Rectal smooth muscle tissue (tissue), 1 donor: ENCODE results near the gene ASB17.
"Not testable (repeated sequence)": the region's sequence is repeated elsewhere in the genome, so short reads cannot be mapped to it uniquely, and the experiment has no call there.

Experiments
- H3K27ac ChIP-seq: one replicate; pipeline ENCODE4 v1.7.0; 2013; ENCODE audit warnings: low read depth, low read length, inconsistent platforms
- H3K27me3 ChIP-seq: one replicate; pipeline ENCODE4 v1.7.0; 2013; ENCODE audit warnings: low read length; ENCODE audit not compliant: control insufficient read depth, insufficient read depth
- H3K36me3 ChIP-seq: one replicate; pipeline ENCODE4 v1.7.0; 2013; ENCODE audit warnings: low read length; ENCODE audit not compliant: control insufficient read depth, insufficient read depth
- H3K4me1 ChIP-seq: one replicate; pipeline ENCODE4 v1.7.0; 2013; ENCODE audit warnings: low read length; ENCODE audit not compliant: control insufficient read depth, insufficient read depth
- H3K4me3 ChIP-seq: one replicate; pipeline ENCODE4 v1.7.0; 2013; ENCODE audit warnings: low read length
- H3K9ac ChIP-seq: one replicate; pipeline ENCODE4 v1.7.0; 2013; ENCODE audit warnings: low read length

Gene ASB17, protein sequence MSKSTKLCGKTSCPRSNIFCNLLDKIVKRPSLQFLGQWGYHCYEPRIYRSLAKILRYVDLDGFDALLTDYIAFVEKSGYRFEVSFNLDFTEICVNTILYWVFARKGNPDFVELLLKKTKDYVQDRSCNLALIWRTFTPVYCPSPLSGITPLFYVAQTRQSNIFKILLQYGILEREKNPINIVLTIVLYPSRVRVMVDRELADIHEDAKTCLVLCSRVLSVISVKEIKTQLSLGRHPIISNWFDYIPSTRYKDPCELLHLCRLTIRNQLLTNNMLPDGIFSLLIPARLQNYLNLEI

DNA sequence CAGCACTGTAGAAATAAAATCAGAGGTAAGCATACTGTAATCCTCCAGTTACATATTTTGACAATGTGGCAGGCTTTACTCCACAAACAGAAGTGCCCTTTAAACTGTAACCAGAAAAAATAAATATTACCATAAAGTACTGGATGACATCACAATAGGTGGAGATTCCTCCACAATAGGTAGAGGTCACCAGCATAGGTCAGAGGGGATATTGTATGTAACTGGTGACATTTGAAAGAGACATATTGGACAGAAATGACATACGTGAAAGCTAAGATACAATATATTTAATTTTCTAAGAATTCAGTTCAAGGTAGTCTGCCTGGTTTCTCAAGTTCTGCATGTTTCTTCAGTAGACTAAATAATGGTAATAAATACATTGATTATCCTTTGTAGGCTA, at the start of gene ASB17:
ASB17 (minus strand) TSS at position 101 of the 400 bp plus-strand sequence. CDS start 113 bp downstream, outside the sequence.
- H3K36me3 ChIP-seq: no peaks in the 10 kb centered on the region
- H3K27me3 ChIP-seq: no peaks in the 10 kb centered on the region

DNA sequence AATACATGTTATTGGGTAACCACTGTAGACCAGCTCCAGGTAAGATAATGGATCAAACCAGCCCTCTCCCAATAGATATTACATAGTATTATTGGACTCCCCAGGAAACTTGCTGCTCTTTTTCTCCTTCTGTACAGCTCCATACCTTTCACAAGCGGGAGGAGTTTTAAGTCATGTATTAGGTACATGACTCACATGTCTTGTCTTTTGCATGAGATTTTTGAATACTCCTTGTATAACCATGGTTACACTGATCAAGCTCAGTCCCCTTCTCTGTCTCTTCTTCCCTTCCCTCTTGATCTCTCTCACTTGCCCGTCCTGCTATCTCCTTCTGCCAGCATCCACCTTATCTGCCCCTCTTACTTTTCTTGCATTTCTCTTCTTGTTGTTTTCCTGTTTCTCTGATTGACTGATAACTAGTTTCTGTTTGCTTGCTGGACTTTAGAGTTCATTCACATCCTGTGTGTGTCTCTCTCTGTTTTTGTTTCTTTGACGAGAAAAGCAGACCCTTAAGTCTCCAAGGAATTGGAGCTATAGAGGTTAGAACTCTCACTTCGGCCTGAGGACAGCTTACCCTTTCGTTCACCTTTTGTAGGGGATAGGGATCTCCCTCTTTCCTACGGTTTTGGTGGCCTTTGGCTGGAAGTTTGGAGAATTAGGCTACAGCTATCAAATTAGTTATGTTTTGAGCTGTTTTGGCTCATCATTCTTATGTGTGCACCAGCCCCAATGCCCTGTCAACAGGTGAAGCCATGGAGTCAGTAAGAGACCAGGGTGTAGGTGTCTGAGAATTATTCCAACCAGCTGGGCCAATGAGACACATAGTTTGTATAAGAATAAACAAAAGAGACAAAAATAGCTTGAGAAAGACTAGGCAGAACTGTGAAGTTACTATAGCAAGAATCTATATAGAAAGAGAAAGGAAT, 49.0 kb upstream of the ASB17 start:
- no peaks in the 10 kb centered on the region for H3K27me3 ChIP-seq
- H3K4me1 ChIP-seq: no peaks in the 10 kb centered on the region
- no peak overlapping the region for H3K27ac ChIP-seq
- no peaks in the 10 kb centered on the region for H3K36me3 ChIP-seq
- H3K9ac ChIP-seq: no peak overlapping the region
- no peak overlapping the region for H3K4me3 ChIP-seq

More for the DNA sequence above, at the start of gene ASB17:
- Histone ChIP-seq H3K4me3 (no peak within 1 kb of the TSS), H3K4me1 (no peaks in the 10 kb centered on the region), H3K27ac (no peak within 1 kb of the TSS), H3K9ac (no peak within 1 kb of the TSS)

DNA sequence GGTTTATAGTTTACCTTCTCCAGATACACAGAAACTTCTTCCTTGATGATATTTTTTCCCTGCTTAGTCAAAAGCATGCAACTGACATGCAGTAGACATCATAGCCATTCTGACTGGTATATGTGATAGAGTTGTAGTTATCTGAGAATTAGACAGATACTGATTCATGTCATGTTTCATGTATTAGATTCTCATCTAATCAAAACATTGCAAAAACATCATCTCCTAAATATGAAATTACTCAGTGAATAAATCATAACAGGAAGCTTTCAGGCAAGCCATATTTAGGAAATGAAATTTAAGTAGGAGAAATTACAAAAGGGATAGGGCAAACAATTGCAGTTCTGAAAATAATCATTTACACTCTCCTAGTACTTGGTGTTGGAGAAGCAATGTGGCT, 38.4 kb upstream of the ASB17 start:
- no peaks in the 10 kb centered on the region for H3K27me3 ChIP-seq
- no peaks in the 10 kb centered on the region for H3K4me1 ChIP-seq
- H3K9ac ChIP-seq: no peak overlapping the region
- H3K4me3 ChIP-seq: no peak overlapping the region
- no peaks in the 10 kb centered on the region for H3K36me3 ChIP-seq
- no peak overlapping the region for H3K27ac ChIP-seq

DNA sequence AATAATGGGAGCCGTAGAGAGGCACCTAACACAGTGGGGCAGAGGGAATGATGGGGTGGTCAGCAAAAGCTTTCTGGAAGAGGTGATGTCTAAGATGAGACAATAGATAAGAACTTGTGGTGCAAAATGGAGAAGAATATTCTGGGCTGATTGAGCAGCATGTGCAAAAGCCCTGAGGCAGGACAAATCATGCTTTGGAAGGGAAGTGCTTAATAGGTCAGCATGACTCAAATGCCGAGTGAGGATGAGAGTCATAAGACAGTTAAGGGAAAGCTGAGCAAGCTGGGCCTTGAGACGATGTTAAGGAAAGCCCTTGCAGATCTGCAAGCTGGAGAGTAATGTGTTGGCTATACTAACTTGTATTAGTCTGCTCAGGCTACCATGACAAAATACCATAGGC, 37.3 kb upstream of the ASB17 start:
- Histone ChIP-seq H3K4me1 (no peaks in the 10 kb centered on the region), H3K36me3 (no peaks in the 10 kb centered on the region), H3K27ac (no peak overlapping the region), H3K4me3 (no peak overlapping the region), H3K27me3 (no peaks in the 10 kb centered on the region), H3K9ac (no peak overlapping the region)

DNA sequence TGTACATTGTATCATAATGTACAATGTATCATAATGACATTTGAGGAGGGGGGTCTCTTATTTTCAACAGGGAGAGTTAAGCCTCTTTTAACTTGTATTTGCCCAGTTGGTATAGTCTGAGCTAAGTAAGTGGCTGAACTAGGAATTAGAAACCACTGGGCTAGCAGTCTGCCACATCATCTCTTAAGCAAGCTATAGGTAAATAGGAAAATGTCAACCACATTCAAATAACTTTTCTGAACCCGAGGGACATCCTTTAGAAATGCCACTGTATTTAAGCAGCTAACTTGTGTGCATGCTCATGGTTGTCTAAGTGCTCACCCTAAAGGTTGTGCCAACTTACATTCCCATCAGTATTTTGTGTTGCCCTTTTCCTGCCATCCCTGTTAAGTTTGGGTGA, 35.5 kb upstream of the ASB17 start:
- Histone ChIP-seq H3K36me3 (no peaks in the 10 kb centered on the region), H3K27me3 (no peaks in the 10 kb centered on the region), H3K4me3 (no peak overlapping the region), H3K4me1 (no peaks in the 10 kb centered on the region), H3K9ac (no peak overlapping the region), H3K27ac (no peak overlapping the region)

DNA sequence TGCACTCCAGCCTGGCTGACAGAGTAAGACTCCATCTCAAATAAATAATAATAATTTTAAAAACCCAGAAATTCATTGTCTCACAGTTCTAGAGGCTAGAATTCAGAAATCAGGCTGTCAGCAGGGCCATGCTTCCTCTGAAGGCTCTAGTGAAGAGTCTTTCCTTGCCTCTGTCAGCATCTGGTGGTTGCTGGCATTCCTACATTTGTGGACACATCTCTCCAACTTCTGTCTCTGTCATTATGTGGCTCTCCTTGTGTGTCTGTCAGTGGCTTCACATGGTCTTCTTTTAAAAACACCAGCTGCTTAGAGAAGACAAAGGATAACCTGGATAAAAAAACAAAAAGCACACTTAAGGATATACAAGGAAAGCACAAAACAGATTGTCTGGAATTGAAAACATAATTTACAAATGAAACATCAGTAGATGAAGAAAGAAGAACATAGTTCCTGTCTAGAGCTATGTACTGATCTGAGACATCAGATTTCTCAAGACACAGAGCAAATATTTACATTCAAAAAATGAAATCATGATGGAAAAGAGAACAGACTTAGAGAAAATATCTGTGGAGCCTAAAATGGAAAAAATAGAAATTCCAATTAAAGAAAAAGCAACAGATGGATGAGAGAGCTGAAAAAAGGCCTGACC, 32.7 kb upstream of the ASB17 start:
- Histone ChIP-seq H3K36me3 (no peaks in the 10 kb centered on the region), H3K4me3 (no peak overlapping the region), H3K27ac (no peak overlapping the region), H3K9ac (no peak overlapping the region), H3K4me1 (no peaks in the 10 kb centered on the region), H3K27me3 (no peaks in the 10 kb centered on the region)

DNA sequence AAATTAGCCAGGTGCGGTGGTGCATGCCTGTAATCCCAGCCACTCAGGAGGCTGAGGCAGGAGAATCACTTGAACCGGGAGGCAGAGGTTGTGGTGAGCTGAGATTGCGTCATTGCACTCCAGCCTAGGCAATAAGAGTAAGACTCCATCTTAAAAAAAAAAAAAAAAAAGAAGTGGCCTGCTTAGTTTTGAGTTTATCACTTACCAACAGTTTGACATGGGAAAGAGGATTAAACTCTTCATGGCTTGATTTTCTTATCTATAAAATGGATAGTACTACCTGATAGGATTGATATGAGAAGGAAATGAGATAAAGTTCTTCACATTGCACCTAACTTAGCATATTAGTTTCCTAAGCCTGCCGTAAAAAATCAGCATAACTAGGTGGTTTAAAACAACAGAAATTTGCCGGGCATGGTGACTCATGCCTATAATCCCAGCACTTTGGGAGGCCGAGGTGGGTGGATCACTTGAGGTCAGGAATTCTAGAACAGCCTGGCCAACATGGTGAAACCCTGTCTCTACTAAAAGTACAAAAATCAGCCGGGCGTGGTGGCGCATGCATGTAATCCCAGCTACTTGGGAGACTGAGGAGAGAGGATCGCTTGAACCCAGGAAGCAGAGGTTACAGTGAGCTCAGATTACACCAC, 32.0 kb upstream of the ASB17 start:
- not testable (repeated sequence) for H3K9ac ChIP-seq, H3K27ac ChIP-seq, H3K4me3 ChIP-seq, H3K36me3 ChIP-seq, H3K27me3 ChIP-seq, H3K4me1 ChIP-seq

DNA sequence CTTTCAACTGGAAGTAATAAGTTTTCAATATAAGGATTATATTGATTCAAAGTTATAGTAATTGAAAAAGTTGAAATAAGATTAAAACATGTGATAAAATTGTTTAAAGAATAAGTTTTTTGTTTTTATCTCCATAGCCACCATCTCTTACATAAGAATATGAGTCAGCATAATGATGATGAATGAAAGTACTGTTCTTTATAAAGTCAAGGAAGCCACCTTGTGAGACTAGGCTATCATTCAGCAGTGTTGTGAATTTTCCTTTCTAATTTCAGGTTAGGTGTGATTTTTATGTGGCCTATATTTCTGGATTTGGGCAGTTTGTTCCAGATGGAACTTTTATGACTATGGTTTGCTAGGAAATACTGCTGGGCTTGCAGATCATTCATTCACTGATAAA, 22.4 kb upstream of the ASB17 start:
- Histone ChIP-seq H3K27me3 (no peaks in the 10 kb centered on the region), H3K36me3 (no peaks in the 10 kb centered on the region), H3K9ac (no peak overlapping the region), H3K4me3 (no peak overlapping the region), H3K27ac (no peak overlapping the region), H3K4me1 (no peaks in the 10 kb centered on the region)

DNA sequence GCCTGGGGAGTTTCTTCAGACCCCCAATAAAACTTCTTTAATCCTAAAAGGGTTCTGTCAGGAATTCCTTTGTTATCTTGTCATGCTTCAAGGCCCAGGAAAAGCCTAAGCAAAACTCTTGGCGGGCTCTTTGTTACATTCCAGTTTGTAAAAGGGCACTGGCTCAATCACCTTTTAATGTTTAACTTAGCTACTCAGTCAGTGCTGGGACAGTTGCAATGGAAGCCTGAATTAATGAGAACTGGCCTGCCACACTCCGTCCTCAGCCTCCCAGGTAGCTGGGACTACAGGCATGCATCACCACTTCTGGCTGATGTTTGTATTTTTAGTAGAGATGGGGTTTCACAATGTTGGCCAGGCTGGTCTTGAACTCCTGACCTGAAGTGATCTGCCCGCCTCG, 21.3 kb upstream of the ASB17 start:
- Histone ChIP-seq H3K27ac (no peak overlapping the region), H3K27me3 (no peaks in the 10 kb centered on the region), H3K4me3 (no peak overlapping the region), H3K4me1 (no peaks in the 10 kb centered on the region), H3K36me3 (no peaks in the 10 kb centered on the region), H3K9ac (no peak overlapping the region)

DNA sequence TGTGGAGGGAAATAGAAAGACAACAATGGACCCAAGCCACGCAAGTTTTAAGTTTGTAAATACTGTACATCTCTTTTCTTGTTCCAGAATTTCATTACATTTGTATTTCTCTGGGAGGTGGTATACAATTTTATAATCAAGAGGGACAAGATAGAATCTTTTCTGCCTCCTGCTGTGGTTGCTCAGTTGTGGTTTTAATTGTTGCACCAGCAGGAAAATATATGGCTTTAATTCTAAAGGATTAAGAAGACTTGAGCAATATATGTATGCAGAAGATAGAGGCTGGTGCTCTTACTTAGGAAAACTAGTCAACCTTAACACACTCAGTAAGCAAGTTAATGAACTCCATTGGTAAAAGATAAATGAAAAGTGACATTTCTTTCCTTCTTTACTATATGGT, 19.8 kb upstream of the ASB17 start:
- H3K9ac ChIP-seq: no peak overlapping the region
- H3K27me3 ChIP-seq: no peaks in the 10 kb centered on the region
- H3K4me3 ChIP-seq: no peak overlapping the region
- no peaks in the 10 kb centered on the region for H3K4me1 ChIP-seq
- no peak overlapping the region for H3K27ac ChIP-seq
- H3K36me3 ChIP-seq: no peaks in the 10 kb centered on the region

DNA sequence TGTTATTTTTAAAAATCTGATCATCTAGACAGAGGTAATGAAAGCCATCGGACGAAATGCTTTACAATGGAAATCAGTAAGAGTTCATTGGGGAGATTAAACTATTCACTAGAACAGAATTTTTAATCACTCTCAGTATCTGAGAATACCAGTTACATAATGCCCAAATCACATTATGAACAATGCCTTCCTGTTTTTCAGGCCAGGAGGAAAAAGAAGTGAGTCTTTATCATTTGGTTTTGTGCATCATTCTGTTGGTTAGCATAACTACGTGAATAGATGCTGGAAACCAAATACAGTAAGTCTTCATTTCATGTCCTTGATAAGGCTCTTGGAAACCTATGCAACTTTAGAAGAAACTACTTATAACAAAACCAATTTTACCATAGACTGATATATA, 18.0 kb upstream of the ASB17 start:
- Histone ChIP-seq H3K27ac (no peak overlapping the region), H3K27me3 (no peaks in the 10 kb centered on the region), H3K36me3 (no peaks in the 10 kb centered on the region), H3K9ac (no peak overlapping the region), H3K4me3 (no peak overlapping the region), H3K4me1 (no peaks in the 10 kb centered on the region)

DNA sequence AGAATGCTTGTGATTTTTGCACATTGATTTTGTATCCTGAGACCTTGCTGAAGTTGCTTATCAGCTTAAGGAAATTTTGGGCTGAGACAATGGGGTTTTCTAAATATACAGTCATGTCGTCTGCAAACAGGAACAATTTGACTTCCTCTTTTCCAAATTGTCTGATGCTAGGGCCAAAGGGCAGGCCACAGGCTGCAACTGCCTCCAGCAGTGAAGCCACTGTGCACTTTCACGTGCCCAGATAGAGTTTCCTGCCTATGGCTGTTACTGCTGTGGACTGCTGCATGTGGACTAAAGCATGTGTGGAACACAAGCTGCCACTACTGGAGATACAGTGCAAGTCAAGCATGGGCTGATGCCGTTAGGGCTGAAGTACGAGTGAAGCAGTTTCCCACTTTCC, 10.8 kb upstream of the ASB17 start:
- H3K27me3 ChIP-seq, H3K4me3 ChIP-seq, H3K36me3 ChIP-seq, H3K9ac ChIP-seq, H3K27ac ChIP-seq, H3K4me1 ChIP-seq: not testable (repeated sequence)
